Measurements from ENCODE around the gene NXPH4.

NXPH4 gene

GRCh38 chr12:57200497-57200896 is 16.1 kb upstream of the NXPH4 start:
- H3K4me3 ChIP-seq (ENCODE audit: low read depth, low read length) = no peak overlapping the region
- no peak for DNase-seq (ENCODE audit: low read depth)

GRCh38 chr12:57201219-57201618 is 15.4 kb upstream of the NXPH4 start:
- no peak for DNase-seq (ENCODE audit: low read depth)
- H3K4me3 ChIP-seq (ENCODE audit: low read depth, low read length) = no peak overlapping the region

- DNase-seq (ENCODE audit: low read depth) = no peak
- H3K4me3 ChIP-seq (ENCODE audit: low read depth, low read length) = no peak overlapping the region
Observed at GRCh38 chr12:57201631-57202030, 15.0 kb upstream of the NXPH4 start.

- DNase-seq (ENCODE audit: low read depth) = no peak
- no peak overlapping the region for H3K4me3 ChIP-seq (ENCODE audit: low read depth, low read length)
Observed at GRCh38 chr12:57202321-57202720, 14.3 kb upstream of the NXPH4 start.

- no peak for DNase-seq (ENCODE audit: low read depth)
Observed at GRCh38 chr12:57203201-57203600, 13.4 kb upstream of the NXPH4 start.

GRCh38 chr12:57203791-57204190 is 12.8 kb upstream of the NXPH4 start:
- no peak for DNase-seq (ENCODE audit: low read depth)
- H3K4me3 ChIP-seq (ENCODE audit: low read depth, low read length) = no peak overlapping the region

More at GRCh38 chr12:57203201-57203600, 13.4 kb upstream of the NXPH4 start:
- no peak overlapping the region for H3K4me3 ChIP-seq (ENCODE audit: low read depth, low read length)

- H3K4me3 ChIP-seq (ENCODE audit: low read depth, low read length) = no peak overlapping the region
- DNase-seq (ENCODE audit: low read depth) = no peak
Observed at GRCh38 chr12:57204454-57204853, 12.1 kb upstream of the NXPH4 start.

GRCh38 chr12:57205186-57205585 is 11.4 kb upstream of the NXPH4 start:
- H3K4me3 ChIP-seq (ENCODE audit: low read depth, low read length) = no peak overlapping the region
- DNase-seq (ENCODE audit: low read depth) = no peak

- DNase-seq (ENCODE audit: low read depth) = no peak
- H3K4me3 ChIP-seq (ENCODE audit: low read depth, low read length) = no peak overlapping the region
Observed at GRCh38 chr12:57205931-57206330, 10.7 kb upstream of the NXPH4 start.

- DNase-seq (ENCODE audit: low read depth) = no peak
- no peak overlapping the region for H3K4me3 ChIP-seq (ENCODE audit: low read depth, low read length)
Observed at GRCh38 chr12:57207731-57208630, 8.6 kb upstream of the NXPH4 start.

GRCh38 chr12:57208631-57209282 is 7.8 kb upstream of the NXPH4 start:
- H3K4me3 ChIP-seq (ENCODE audit: low read depth, low read length) = no peak overlapping the region
- DNase-seq (ENCODE audit: low read depth) = no peak

GRCh38 chr12:57209916-57210315 is 6.7 kb upstream of the NXPH4 start:
- no peak overlapping the region for H3K4me3 ChIP-seq (ENCODE audit: low read depth, low read length)
- no peak for DNase-seq (ENCODE audit: low read depth)

- no peak overlapping the region for H3K4me3 ChIP-seq (ENCODE audit: low read depth, low read length)
- no peak for DNase-seq (ENCODE audit: low read depth)
Observed at GRCh38 chr12:57210461-57210860, 6.1 kb upstream of the NXPH4 start.

GRCh38 chr12:57210926-57211692 is 5.5 kb upstream of the NXPH4 start:
- H3K4me3 ChIP-seq (ENCODE audit: low read depth, low read length) = no peak overlapping the region
- DNase-seq (ENCODE audit: low read depth) = no peak

GRCh38 chr12:57211791-57212700 is 4.5 kb upstream of the NXPH4 start:
- DNase-seq (ENCODE audit: low read depth) = no peak
- H3K4me3 ChIP-seq (ENCODE audit: low read depth, low read length) = no peak overlapping the region

GRCh38 chr12:57212701-57213057 is 3.9 kb upstream of the NXPH4 start:
- no peak overlapping the region for H3K4me3 ChIP-seq (ENCODE audit: low read depth, low read length)
- DNase-seq (ENCODE audit: low read depth) = no peak

GRCh38 chr12:57213058-57213715 is 3.4 kb upstream of the NXPH4 start:
- no peak overlapping the region for H3K4me3 ChIP-seq (ENCODE audit: low read depth, low read length)
- DNase-seq (ENCODE audit: low read depth) = no peak

GRCh38 chr12:57213763-57214397 is 2.7 kb upstream of the NXPH4 start:
- H3K4me3 ChIP-seq (ENCODE audit: low read depth, low read length) = no peak overlapping the region
- DNase-seq (ENCODE audit: low read depth) = no peak

All from skeletal muscle cell (primary cell).